Pons (tissue), 1 donor: ENCODE data around the gene VIT.

Experiments
- DNase-seq: peaks from one replicate; pipeline ENCODE4 v3.0.0-alpha.2; 2016; ENCODE audit warnings: low spot score

The VIT gene

GRCh38 chr2:36769106-36769505, 72.6 kb downstream of the VIT start:
- DNase-seq = no peak

DNA sequence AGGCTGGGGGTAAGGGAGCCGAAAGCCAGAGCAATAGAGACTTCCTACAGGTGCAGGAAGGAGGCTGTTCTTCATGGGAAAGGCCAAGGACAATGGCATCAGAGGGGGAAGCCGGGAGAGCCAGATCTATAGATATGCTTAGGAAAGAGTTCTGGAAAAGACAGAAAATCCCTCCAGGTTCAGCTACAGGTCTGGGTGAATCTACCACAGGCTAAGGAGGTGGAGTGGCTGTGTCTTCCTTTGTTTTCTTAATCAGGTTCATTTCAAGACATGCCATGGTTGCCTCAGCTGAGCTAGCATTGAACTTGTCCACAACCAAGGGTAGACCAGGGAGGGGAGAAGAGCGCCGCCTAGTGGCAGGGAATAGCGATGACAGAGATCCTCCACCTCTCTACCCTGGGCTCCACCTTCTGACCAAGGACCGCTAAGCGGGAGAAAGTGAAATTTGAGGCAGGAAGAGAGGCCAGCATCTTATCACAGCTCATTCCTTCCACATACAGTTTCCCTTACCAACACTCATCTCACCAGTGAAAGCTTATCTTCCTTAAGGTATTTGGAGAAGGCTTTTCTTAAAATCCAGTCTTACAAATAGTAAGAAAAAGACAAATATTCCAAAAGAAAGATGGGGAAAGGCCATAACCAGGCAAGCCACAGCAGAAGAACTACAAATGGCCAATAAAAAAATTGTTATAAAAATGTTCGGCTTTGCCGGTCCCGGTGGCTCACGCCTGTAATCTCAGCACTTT, 74.2 kb downstream of the VIT start:
- peak; percentile 6 for DNase-seq

DNA sequence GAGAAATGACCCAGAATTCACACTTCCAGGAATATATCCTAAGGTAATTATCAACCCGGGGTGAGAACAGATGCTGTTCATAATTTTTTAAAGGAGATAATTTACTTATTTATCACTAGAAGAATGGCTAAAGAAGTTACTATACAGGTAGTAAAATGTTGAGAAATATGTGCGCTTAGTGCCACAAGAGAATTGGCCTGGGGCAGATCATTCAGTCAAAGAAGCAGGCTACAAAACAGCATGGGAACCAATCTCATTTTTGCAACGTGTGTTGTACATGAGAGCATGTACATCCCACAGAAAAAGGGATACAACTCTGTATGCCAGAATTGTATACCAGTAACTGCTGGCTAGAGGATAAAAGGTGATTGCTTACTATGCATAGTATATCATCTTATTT, 75.2 kb downstream of the VIT start:
- no peak for DNase-seq

DNA sequence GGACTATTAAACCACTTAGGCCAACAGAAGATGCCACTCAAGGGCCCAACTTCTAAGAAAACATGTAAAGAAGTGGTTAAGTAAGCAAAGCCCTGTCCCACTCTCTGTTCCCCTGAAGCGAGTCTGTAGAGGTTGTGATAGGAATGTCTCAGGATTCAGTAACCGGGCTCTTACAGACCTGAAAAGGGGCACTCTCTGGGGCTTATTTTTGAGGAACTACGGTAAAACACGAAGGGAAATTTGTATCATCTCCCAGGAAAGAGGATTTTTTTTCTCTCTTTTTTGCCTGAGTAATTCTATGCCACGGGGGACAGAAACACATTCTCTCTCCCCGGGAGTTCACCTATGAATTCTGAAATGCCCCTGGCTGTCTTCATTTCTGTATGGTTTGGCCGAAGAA, 77.4 kb downstream of the VIT start:
- DNase-seq = no peak

- no peak for DNase-seq
Observed at GRCh38 chr2:36775261-36775660, 78.8 kb downstream of the VIT start.

DNA sequence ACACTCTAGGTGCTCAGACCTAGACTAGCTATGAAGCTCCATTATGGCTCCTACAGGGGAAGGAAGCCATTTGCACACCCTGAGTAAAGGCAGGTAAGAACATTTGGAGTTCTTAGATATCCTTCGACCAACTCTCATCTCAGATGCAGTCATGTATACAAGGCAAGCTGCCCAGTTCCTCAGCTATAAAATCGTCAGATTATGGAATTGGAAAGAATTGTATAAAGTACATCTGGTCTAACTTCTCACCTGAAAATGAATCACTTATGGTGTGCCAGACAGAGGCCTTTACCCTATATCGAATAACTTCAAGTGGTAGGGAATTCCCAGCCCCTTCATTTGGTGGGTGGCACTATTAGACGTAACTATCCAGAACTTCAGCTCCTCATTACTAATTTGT, 79.3 kb downstream of the VIT start:
- DNase-seq = no peak

DNA sequence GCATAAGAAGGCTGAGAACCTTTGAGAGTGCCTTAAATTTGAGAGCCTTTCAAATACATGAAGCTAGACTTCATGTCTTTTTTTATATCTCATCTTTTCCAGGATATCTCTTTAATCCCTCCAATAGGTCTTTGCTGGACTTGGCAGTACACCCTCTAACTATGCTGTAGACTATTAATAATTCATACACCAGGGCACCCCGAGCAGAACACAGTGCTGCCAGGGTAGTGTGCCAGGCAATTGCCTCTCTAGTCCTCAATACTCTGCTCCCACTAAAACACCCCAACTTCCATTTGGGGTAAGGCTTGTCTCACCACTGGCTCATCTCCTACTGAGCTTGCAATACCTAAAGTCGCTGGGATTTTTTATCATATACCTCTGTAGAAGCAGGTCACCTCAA, 80.8 kb downstream of the VIT start:
- DNase-seq = no peak

- no peak for DNase-seq
Observed at GRCh38 chr2:36777788-36778187, 81.3 kb downstream of the VIT start.

DNA sequence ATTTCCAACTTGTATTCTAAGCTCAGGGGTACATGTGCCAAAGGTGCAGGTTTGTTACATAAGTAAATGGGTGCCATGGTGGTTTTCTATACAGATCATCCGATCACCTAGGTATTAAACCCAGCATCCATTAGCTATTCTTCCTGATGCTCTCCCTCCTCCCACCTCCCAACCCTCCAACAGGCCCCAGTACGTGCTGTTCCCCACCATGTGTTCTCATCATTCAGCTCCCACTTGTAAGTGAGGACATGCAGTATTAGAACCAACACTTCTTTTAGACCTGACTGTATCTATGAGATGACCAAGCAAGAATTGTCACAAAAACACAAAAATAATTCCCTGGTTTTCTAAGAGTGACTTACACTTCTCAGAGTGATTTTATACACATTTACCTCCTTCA, 83.0 kb downstream of the VIT start:
- no peak for DNase-seq

DNA sequence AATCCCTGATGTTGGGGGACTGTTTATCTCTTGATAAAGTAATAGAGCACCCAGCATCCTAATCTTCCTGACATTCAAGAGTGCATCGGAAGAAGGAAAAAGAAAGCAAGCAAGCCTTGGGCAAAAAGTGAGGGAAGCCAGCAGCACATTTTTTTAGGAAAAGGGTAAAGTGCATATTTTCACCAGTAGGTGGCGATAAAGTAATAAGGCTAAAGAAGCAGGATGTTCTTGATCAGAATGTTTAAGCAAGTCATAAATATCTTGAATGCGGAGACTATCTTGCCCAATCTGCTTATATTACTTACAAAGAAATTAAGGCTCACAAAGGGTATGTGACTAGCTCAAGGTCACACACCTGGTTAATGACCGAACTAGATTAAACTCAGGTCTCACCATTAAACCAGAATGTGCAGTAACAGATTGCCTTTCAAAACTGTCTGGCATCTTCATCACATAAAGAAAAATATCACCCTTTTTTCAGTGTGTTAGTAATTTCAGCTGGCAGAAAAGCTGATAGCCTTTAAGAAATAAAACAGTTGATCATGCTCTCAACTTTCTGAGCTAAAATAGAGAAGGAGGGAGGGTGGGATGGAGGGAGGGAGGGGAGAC, 83.8 kb downstream of the VIT start:
- peak; percentile 79 for DNase-seq

GRCh38 chr2:36781907-36782720, 85.6 kb downstream of the VIT start:
- no peak for DNase-seq

DNA sequence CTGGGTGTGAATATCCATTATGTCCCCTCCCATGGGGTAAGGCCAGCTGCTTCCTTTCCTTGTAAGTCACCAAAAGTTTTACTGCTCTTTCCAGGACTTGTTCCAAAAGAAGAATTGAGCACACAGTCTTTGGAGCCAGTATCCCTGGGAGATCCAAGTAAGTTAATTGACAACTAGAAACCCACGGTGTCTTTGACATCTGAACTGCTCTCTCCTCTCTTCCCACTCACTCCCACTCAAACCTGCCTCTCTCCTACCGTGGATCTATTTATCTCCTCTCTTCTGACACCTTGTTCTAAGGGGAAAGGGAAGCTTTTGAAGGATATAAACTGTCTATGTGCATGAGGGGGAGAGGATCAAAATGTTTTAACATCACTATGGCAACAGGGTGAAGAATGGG, 86.7 kb downstream of the VIT start:
- no peak for DNase-seq

DNA sequence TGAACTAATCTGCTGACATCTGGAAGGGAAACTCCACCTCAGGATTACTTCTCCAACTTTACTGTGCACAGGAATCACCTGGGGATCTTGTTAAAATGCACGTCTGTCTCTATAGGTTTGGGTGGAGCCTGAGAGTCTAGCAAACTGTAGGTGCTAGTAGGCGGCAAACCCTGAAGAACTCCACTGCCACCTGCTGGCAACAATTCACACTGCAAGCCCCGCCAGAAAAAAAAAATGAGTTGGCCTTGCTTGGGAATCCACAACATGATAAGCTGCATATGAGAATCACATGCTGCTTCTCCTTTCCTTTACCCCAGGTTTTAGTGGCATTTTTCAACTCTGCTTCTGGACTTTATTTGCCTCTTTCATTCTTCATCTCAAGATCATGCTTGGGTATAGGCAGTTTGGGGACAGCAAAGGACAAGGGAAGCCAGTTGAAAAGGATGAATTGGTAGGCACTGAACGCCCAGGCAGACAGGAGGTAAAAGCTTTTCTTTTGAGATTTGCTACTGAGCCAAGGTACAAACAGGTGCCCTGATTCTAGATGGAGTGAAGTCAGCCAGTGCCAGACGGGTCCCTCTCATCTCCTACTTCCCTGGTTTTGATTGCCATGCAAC, 88.8 kb downstream of the VIT start:
- DNase-seq = peak; percentile 53

GRCh38 chr2:36789181-36789804, 92.8 kb downstream of the VIT start:
- DNase-seq = no peak

DNA sequence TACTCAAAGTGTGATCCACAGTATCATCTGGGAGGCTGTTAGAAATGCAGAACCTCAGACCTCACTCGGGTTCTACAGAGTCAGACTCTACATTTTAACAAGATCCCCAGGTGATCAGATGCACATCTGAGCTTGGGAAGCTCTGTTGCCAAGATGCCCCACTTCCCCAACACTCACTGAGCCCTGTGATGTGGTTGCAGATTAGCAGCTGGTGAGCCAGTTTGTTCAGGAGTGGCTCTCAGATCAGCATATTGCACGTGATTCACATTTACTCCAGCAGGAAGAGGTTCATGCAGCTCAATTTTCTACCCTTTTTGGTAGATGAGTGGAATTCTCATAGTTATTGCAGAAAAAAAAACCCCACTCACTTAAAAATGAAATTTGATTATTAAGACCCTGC, 96.4 kb downstream of the VIT start:
- DNase-seq = no peak

GRCh38 chr2:36797324-36798070, 101.0 kb downstream of the VIT start:
- DNase-seq = no peak

- no peak for DNase-seq
Observed at GRCh38 chr2:36798724-36799123, 102.2 kb downstream of the VIT start.

DNA sequence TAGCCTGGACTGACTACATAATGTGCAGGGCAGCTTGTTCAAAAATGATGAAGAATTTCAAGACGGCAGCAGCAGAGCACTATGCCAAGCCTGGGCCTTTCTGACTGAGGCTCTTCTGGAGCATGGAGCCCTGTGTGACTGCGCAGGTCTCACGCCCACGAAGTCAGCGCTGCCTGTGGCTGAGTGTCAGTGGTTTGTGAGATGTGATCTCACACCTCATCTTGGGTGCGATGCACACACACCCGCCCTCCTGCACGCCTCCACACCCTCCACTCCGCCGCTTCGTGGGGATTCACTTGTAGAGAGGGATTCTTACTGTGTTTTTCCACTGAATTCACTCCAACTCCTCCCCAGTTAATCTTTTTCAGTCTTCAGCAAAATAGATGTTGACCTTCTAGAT, 103.9 kb downstream of the VIT start:
- no peak for DNase-seq

DNA sequence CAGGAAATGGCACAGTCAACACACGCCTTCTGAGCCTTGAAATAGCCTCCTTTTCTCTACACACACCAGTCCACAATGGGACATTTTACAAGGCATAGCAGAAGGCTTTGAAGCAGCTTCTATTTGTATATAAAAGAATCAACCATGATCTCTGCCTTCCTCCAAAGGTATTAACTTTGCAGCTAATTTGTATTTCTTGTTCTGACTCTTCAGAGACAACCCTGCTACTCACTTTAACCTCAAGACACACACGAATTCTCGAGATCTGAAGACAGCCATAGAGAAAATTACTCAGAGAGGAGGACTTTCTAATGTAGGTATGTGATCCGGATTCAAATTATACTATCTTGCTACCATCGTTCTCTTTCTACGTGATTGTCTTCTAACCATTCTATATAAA, 104.6 kb downstream of the VIT start:
- DNase-seq = no peak

DNA sequence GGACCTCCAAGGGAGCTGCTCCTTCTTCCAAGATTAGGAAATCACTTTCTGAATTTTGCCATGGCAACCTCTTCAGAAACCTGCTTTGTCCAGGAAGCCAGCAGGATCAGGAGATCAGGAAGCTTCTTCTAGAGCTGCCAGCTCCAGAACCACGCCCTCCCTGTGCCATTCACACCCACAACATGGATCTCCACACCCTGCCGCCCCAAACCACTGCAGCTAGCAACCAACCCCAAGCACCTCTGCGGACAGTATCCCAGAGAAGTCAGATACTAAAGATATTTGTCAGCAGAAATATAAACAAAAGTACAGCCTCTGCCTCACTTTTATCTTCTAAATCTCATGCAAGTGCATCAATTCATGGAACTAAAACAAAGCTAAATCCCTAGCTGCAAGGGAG, 106.4 kb downstream of the VIT start:
- no peak for DNase-seq

DNA sequence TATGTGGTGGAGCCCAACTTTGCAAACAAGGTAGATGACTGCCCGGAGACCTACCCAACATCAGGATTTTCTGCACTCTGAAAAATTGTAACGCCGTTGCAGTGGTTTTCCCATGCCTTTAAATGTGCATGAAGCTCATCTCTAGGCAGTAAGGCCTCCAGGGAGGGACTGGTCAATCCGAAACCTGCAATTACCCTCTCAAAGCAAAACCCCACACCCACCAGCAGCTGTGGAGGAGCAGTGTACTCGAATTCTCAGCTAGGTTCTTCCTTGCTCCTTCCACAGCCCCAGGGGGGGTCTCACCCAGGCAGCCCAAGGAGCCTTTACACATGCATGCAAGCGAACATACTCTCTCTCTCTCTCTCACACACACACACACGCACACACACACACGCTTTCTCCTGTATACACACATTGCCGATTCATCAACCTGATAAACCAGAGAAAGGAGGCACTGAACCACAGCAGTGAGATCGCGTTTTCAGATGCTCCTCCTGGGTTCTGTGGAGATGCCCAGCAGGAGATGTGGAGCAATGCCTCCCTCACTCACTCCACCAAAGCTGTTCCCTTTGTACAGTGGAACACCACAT, 109.2 kb downstream of the VIT start:
- DNase-seq = no peak
